IPS-18c (cell line): ENCODE data around the gene RERE.
"Not testable (repeated sequence)": the region's sequence is repeated elsewhere in the genome, so short reads cannot be mapped to it uniquely, and the experiment has no call there.

ENCODE experiments used
- H3K4me3 ChIP-seq: 2 replicates; pipeline ENCODE4 v1.7.0; 2013; ENCODE audit warnings: low read depth, mild to moderate bottlenecking, low read length, moderate library complexity; ENCODE audit not compliant: insufficient read depth
- H3K9me3 ChIP-seq: one replicate; pipeline ENCODE4 v1.6.1; 2013; ENCODE audit warnings: mild to moderate bottlenecking, low read length, moderate library complexity; ENCODE audit not compliant: control insufficient read depth, insufficient read depth

The RERE gene

GRCh38 chr1:8602471-8603219 lies 214.8 kb downstream of the RERE start:
- H3K4me3 ChIP-seq: no peak overlapping the region
- H3K9me3 ChIP-seq: no peaks in the 10 kb centered on the region

- no peak overlapping the region for H3K4me3 ChIP-seq
Measured at GRCh38 chr1:8600336-8600735, 217.1 kb downstream of the RERE start.

GRCh38 chr1:8599646-8600212 lies 217.7 kb downstream of the RERE start:
- Histone ChIP-seq H3K4me3 (no peak overlapping the region), H3K9me3 (no peaks in the 10 kb centered on the region)

More at GRCh38 chr1:8600336-8600735, 217.1 kb downstream of the RERE start:
- H3K9me3 ChIP-seq: no peaks in the 10 kb centered on the region

- H3K4me3 ChIP-seq: no peak overlapping the region
Measured at GRCh38 chr1:8598783-8599182, 218.7 kb downstream of the RERE start.

GRCh38 chr1:8598060-8598724 lies 219.2 kb downstream of the RERE start:
- H3K9me3 ChIP-seq: no peaks in the 10 kb centered on the region

More at GRCh38 chr1:8598783-8599182, 218.7 kb downstream of the RERE start:
- H3K9me3 ChIP-seq: no peaks in the 10 kb centered on the region

GRCh38 chr1:8597455-8597854 lies 220.0 kb downstream of the RERE start:
- H3K4me3 ChIP-seq: no peak overlapping the region

More at GRCh38 chr1:8598060-8598724, 219.2 kb downstream of the RERE start:
- no peak overlapping the region for H3K4me3 ChIP-seq

GRCh38 chr1:8595941-8596340 lies 221.5 kb downstream of the RERE start:
- Histone ChIP-seq H3K4me3 (no peak overlapping the region), H3K9me3 (no peaks in the 10 kb centered on the region)

More at GRCh38 chr1:8597455-8597854, 220.0 kb downstream of the RERE start:
- H3K9me3 ChIP-seq: no peaks in the 10 kb centered on the region

- Histone ChIP-seq H3K9me3 (no peaks in the 10 kb centered on the region), H3K4me3 (no peak overlapping the region)
Measured at GRCh38 chr1:8595332-8595731, 222.1 kb downstream of the RERE start.

- not testable (repeated sequence) for H3K9me3 ChIP-seq, H3K4me3 ChIP-seq
Measured at GRCh38 chr1:8593292-8593691, 224.1 kb downstream of the RERE start.

- Histone ChIP-seq H3K4me3 (no peak overlapping the region), H3K9me3 (no peaks in the 10 kb centered on the region)
Measured at GRCh38 chr1:8591569-8591968, 225.9 kb downstream of the RERE start.

GRCh38 chr1:8590721-8591351 lies 226.6 kb downstream of the RERE start:
- no peak overlapping the region for H3K4me3 ChIP-seq
- H3K9me3 ChIP-seq: no peaks in the 10 kb centered on the region

- H3K4me3 ChIP-seq: no peak overlapping the region
- no peaks in the 10 kb centered on the region for H3K9me3 ChIP-seq
Measured at GRCh38 chr1:8589571-8589970, 227.9 kb downstream of the RERE start.

- Histone ChIP-seq H3K4me3 (no peak overlapping the region), H3K9me3 (no peaks in the 10 kb centered on the region)
Measured at GRCh38 chr1:8587784-8588183, 229.7 kb downstream of the RERE start.

GRCh38 chr1:8586438-8586837 lies 231.0 kb downstream of the RERE start:
- no peaks in the 10 kb centered on the region for H3K9me3 ChIP-seq
- H3K4me3 ChIP-seq: no peak overlapping the region

- H3K9me3 ChIP-seq: no peaks in the 10 kb centered on the region
- H3K4me3 ChIP-seq: no peak overlapping the region
Measured at GRCh38 chr1:8584316-8584715, 233.1 kb downstream of the RERE start.

GRCh38 chr1:8583031-8583430 lies 234.4 kb downstream of the RERE start:
- Histone ChIP-seq H3K4me3 (no peak overlapping the region), H3K9me3 (no peaks in the 10 kb centered on the region)

GRCh38 chr1:8580566-8580965 lies 236.9 kb downstream of the RERE start:
- no peak overlapping the region for H3K4me3 ChIP-seq
- no peaks in the 10 kb centered on the region for H3K9me3 ChIP-seq

GRCh38 chr1:8578936-8579335 lies 238.5 kb downstream of the RERE start:
- Histone ChIP-seq H3K4me3 (no peak overlapping the region), H3K9me3 (no peaks in the 10 kb centered on the region)
